Activated T-cell treated with anti-CD3 and anti-CD28 coated beads for 24 hours (primary cell): ENCODE results near the gene KIAA0753.

Experiments used
- DNase-seq: peaks from one replicate; pipeline ENCODE4 v3.0.0-alpha.2; 2020; ENCODE audit warnings: low read depth

KIAA0753 gene

GRCh38 chr17:6547336-6547735 lies 93.2 kb downstream of the KIAA0753 start:
- no peak for DNase-seq

DNA sequence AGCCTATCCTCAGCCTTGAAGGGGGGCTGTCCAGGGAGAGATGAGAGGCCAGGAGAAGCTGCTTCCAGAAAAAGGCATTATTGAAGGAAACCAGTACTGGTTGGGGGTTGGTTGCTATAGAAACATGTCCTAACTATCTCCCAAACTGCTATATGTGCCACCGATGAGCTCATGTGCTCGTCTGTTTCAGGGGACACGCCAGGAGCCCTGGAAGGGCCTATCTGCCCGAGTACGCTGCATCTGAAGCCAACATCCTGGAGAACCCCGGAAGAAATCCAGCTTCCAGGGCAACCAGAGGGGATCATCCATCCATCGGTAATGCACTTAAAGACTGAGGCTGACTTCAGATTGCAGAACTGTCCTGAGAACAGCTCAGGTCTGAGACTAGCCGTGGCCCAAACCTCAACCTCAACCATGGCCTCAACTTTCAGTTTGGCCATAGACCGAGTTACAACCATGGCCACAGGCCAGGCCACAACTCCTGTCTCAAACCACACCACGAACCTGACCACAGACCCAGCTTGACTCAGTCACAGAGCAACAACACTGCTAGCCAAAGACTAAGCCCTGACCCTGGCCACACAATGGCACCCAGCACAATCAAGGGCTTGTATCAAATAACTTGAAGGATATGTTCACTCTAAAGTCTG lies 94.3 kb downstream of the KIAA0753 start:
- no peak for DNase-seq

- DNase-seq, result no peak
Observed at GRCh38 chr17:6545291-6545690, 95.2 kb downstream of the KIAA0753 start.

DNA sequence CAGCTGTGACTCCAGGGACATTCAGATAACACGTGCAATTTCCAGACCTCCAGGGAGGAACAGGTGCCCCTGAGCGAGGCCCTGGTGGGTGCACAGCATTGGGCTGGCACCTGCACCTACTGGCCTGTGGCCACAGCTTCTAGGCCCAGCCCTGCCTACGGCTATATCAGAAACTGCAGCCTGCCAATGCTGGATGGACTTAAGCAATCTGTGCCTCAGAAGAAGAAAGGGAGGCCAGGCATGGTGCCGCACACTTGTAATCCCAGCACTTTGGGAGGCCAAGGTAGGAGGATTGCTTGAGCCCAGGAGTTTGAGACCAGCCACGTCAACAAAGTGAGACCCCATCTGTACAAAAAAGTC lies 96.5 kb downstream of the KIAA0753 start:
- DNase-seq, result no peak

DNA sequence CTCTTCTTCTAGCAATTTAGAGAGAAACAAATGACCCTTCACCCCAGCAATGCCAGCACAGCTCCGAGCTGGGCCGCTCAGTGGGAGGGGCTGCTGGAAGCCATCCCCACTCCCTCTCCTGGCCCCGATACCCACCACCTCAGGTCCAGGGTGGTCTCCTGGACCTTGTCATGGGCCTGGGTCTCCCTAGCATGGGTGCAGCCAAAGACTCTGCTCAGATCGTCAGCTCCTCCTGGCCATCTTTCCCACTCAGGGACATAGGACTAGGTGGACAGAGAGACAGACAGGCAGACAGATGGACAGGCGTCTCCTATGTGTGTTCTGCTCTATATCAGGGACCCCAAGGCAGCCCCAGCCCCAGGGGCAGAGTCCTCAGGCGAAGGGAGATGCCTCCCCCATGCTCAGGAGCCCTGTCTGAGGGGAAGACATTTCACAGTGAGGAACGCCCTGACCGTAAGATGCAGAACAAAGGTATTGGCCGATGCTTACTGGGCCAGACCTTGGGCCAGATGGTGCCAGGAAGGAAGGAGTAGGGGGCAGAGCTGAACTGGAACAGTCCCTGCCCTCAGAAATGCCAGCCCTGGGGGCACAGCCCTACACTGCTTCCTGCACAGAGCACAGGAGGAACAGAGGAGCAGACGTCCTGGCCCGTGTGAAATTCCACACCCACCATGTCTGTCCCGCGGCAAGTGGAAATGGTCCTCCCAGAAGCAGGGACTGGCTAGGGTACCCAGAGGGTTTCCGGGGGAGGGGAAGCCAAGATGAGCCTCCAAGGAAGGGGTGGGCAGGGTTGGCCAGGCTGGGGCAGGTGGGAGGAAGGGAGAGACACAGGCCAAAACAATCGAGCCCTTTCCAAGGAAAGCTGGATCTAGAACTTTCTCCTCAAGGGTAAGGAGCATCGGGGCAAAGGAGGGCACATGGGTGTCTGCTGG lies 97.2 kb downstream of the KIAA0753 start:
- DNase-seq, result no peak

GRCh38 chr17:6542577-6542976 lies 97.9 kb downstream of the KIAA0753 start:
- no peak for DNase-seq

DNA sequence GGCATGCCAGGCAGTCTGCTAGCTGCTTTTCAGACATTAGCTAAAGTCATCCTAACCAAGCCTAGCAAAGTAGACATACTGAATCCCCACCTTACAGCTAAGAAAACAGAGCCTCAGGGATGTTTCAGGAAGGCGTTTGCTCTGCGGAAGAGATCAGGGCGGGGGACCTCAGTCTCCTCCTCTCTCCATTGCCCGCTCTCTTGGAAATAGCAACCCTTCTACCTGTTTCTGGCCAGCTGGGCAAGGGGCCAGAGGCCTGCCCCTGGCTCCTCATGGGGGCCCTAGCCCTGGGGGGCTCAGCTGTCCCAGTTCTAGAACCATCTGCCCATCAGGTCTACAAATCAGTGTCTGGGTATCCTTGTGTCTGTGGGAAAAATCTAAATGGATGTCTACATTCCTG lies 98.6 kb downstream of the KIAA0753 start:
- no peak for DNase-seq

DNA sequence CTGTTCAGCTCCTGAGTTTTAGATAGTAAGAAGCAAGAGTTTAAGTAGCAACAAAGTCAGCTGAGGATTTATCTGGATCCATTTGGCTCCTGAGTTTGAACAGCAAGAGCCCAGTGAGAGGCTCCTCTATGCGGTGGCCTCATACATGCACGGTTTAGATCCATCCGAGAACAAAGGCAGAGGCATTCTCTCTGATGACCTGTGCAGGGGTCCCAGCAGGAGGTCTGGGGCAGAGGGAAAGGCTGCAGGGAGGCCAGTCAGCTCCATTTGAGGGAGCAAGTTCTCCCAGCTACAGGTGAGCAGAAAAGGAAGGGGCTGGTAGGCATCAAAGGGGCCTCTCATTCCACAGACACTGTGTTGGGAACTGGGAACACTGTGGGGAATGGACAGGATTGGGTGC lies 100.6 kb downstream of the KIAA0753 start:
- no peak for DNase-seq

- no peak for DNase-seq
Observed at GRCh38 chr17:6536566-6537065, 103.9 kb downstream of the KIAA0753 start.

- DNase-seq, result no peak
Observed at GRCh38 chr17:6536053-6536452, 104.5 kb downstream of the KIAA0753 start.

- no peak for DNase-seq
Observed at GRCh38 chr17:6534846-6535514, 105.5 kb downstream of the KIAA0753 start.

- no peak for DNase-seq
Observed at GRCh38 chr17:6532441-6532885, 108.0 kb downstream of the KIAA0753 start.

- no peak for DNase-seq
Observed at GRCh38 chr17:6531575-6531974, 108.9 kb downstream of the KIAA0753 start.

DNA sequence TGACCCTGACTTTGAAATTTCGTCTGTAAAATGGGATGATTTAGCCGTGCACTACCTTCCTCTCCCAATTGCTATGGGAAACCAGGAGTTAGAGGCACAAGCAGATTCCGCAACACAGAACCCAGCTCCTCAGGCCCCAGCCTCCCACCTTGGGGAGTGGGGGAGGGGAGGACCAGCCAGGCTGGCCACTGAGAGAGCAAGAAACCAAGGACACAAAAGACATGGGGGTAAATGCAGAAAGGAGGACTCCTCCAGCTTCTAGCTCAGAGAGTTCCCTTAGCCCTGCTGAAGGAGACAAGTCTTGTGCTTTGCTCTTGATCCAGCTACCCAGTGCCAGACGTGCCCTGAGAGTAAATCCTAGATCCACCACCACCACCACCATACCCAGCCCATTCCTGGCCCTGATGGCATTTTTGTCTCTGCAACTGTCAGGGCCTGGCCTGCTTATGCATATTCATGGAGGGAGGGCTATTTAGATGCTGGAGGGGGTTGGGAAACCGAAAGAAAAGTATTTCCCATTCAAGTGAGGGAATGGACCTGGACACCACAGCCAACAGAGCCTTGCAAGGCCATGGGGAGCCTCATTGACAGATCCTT lies 110.1 kb downstream of the KIAA0753 start:
- no peak for DNase-seq

DNA sequence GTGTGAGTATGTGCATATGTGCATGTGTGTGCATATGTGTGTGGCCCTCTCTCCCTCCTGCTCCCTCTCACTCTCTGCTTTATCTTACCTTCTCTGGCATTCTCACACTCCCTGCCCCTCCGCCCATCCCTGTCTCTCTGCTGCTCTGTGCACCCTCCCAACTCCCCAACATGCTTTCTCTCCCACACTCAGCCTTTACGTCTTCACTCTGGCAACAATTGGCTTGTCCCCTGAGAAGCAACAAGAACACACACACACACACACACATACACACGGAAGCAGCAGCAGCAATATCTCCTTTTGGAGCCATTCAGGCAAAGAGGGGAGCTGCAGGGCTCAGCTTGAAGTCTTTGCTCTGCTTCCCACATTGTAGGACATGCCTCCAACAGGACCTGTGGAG lies 112.0 kb downstream of the KIAA0753 start:
- DNase-seq, result no peak
